GM12878 (cell line): Measurements from ENCODE around the gene KCNN3. TPM values are rescaled to one million over a fixed set of nuclear protein-coding genes. Genes with fewer than 3 reads are reported as not detected.

Experiments used
- BCL3 ChIP-seq: IDR thresholded peaks from 2 replicates; pipeline ENCODE4 v1.6.1; 2011; ENCODE audit warnings: borderline replicate concordance, low read depth, mild to moderate bottlenecking, moderate library complexity, low read length; ENCODE audit not compliant: insufficient read depth, poor library complexity, severe bottlenecking
- BCLAF1 ChIP-seq: fragments of 450-650 bp; IDR thresholded peaks from 2 replicates; pipeline ENCODE4 v1.6.1; 2017; ENCODE audit warnings: antibody characterized with exemption, mild to moderate bottlenecking, moderate library complexity
- BRCA1 ChIP-seq: IDR thresholded peaks from 2 replicates; pipeline ENCODE4 v1.6.1; 2011; ENCODE audit warnings: low read depth, low read length, improper control_type of control experiment
- CEBPZ ChIP-seq: fragments of 150-350 bp; IDR thresholded peaks from 2 replicates; pipeline ENCODE4 v1.6.1; 2016; ENCODE audit warnings: low read depth, low read length
- DPF2 ChIP-seq: fragments of 450-650 bp; IDR thresholded peaks from 2 replicates; pipeline ENCODE4 v1.6.1; 2017; ENCODE audit warnings: mild to moderate bottlenecking
- ELK1 ChIP-seq: IDR thresholded peaks from 2 replicates; pipeline ENCODE4 v1.6.1; 2012; ENCODE audit warnings: low read depth, low read length, improper control_type of control experiment
- MTA3 ChIP-seq: IDR thresholded peaks from 2 replicates; pipeline ENCODE4 v1.6.1; 2012; ENCODE audit warnings: low read length, inconsistent platforms, borderline replicate concordance
- MYB ChIP-seq: fragments of 150-350 bp; IDR thresholded peaks from 2 replicates; pipeline ENCODE4 v1.6.1; 2014; ENCODE audit warnings: mild to moderate bottlenecking, low read depth, low read length, borderline replicate concordance
- MYC ChIP-seq: IDR thresholded peaks from 2 replicates; pipeline ENCODE4 v1.6.1; 2011; ENCODE audit warnings: mild to moderate bottlenecking, low read length, moderate library complexity, inconsistent platforms; ENCODE audit not compliant: insufficient read depth, insufficient replicate concordance, insufficient read length, severe bottlenecking
- NR2C1 ChIP-seq: fragments of 450-650 bp; IDR thresholded peaks from 2 replicates; pipeline ENCODE4 v1.6.1; 2017; ENCODE audit warnings: antibody characterized with exemption, mild to moderate bottlenecking, moderate library complexity
- POLR2AphosphoS2 ChIP-seq: IDR thresholded peaks from 2 replicates; pipeline ENCODE4 v1.6.1; 2011; ENCODE audit warnings: low read depth, mild to moderate bottlenecking, low read length, improper control_type of control experiment, moderate library complexity
- RAD51 ChIP-seq: fragments of 450-650 bp; IDR thresholded peaks from 2 replicates; pipeline ENCODE4 v1.6.1; 2016; ENCODE audit warnings: moderate library complexity, mild to moderate bottlenecking, inconsistent platforms
- RBBP5 ChIP-seq: fragments of 200-600 bp; sonication (generic); conservative IDR thresholded peaks from 2 replicates; pipeline ENCODE4 v1.6.1; 2016
- SMAD1 ChIP-seq: fragments of 450-650 bp; IDR thresholded peaks from 2 replicates; pipeline ENCODE4 v1.6.1; 2018; ENCODE audit warnings: mild to moderate bottlenecking, low read depth; ENCODE audit not compliant: partially characterized antibody
- SPI1 ChIP-seq: IDR thresholded peaks from 2 replicates; pipeline ENCODE4 v1.6.1; 2011; ENCODE audit warnings: low read depth, mild to moderate bottlenecking, low read length, moderate library complexity, borderline replicate concordance; ENCODE audit not compliant: insufficient read depth
- TCF3 ChIP-seq: IDR thresholded peaks from 2 replicates; pipeline ENCODE4 v1.6.1; 2012; ENCODE audit warnings: low read depth, mild to moderate bottlenecking, low read length, borderline replicate concordance; ENCODE audit not compliant: insufficient read depth
- USF1 ChIP-seq: IDR thresholded peaks from 2 replicates; pipeline ENCODE4 v1.6.1; 2011; ENCODE audit warnings: borderline replicate concordance, low read depth, mild to moderate bottlenecking, moderate library complexity, mixed read lengths, low read length; ENCODE audit not compliant: insufficient read depth; ENCODE audit errors: extremely low read length
- ZZZ3 ChIP-seq: IDR thresholded peaks from 2 replicates; pipeline ENCODE4 v1.6.1; 2011; ENCODE audit warnings: low read depth; ENCODE audit not compliant: control insufficient read depth, insufficient read length
- polyA plus RNA-seq, 11 experiments: library from polyadenylated mRNA; depleted of rRNA in 4 of 11; unstranded in 6 of 11; stranded (reverse) in 5 of 11; fragments of >200 nt; fragmentation: Nextera tagmentation in 4 of 11; fragmentation: Illumina TruSeq in 1 of 11; extraction: Ambion mirVana in 4 of 11; extraction: Trizol in 1 of 11; gene quantifications; 1 replicate in 1 of 11; 2 replicates in 10 of 11; pipeline versions ENCODE4 v1.2.1 to v1.2.3, GENCODE V29; 2011 to 2016; ENCODE audit warnings: inconsistent platforms in 2 of 11, missing spikeins in 2 of 11, low read depth in 1 of 11
- total RNA-seq, 4 experiments: library from RNA; depleted of rRNA in 3 of 4; stranded (reverse); fragments of >200 nt in 3 of 4; fragmentation: Illumina TruSeq in 1 of 4; extraction: Trizol in 1 of 4; gene quantifications; 2 replicates each; pipeline versions ENCODE4 v1.2.1 to v1.2.3, GENCODE V29; 2013 to 2021

The KCNN3 gene
- total and polyA plus RNA-seq, 10 of the 15 experiments (the other 5 are each of a cell fraction or from before 2014, with no cell fraction given): 3.5 to 26.4 (median 14.9) TPM

- TF ChIP-seq USF1 (no peak), DPF2 (peak; percentile 67), POLR2AphosphoS2 (peak; percentile 45; the same call in 1 of the 2 replicates), NR2C1 (no peak), CEBPZ (no peak), RBBP5 (no peak), ELK1 (peak; percentile 60), SPI1 (peak; percentile 92), BCLAF1 (no peak), MYC (peak; percentile 86), RAD51 (peak; percentile 28), BCL3 (no peak), MYB (no peak), TCF3 (peak; percentile 68; the same call in 1 of the 2 replicates), ZZZ3 (no peak), MTA3 (no peak), BRCA1 (no peak), SMAD1 (no peak)
Observed at GRCh38 chr1:154860156-154860870, 9.8 kb downstream of the KCNN3 start (continued).
